Mucosa of descending colon (tissue), 3 donors: ENCODE data around the gene CHMP1B. TPM values are rescaled to one million over a fixed set of nuclear protein-coding genes. Genes with fewer than 3 reads are reported as not detected.
"Not testable (repeated sequence)": the region's sequence is repeated elsewhere in the genome, so short reads cannot be mapped to it uniquely, and the experiment has no call there.

ENCODE experiments used
- ATAC-seq: fragments of 200-7000 bp; cut with Tn5 transposase; one replicate; pipeline ENCODE4 v1.9.1; 2020; ENCODE audit warnings: mild to moderate bottlenecking, moderate library complexity
- DNase-seq, 3 donors: peaks; one replicate each; pipeline ENCODE4 v3.0.0-alpha.2; 2020
- H3K36me3 ChIP-seq: fragments of 200-600 bp; one replicate; pipeline ENCODE4 v1.8.0; 2021; ENCODE audit warnings: low read depth, mild to moderate bottlenecking
- H3K4me1 ChIP-seq: fragments of 200-600 bp; one replicate; pipeline ENCODE4 v1.8.0; 2021; ENCODE audit warnings: low read depth, mild to moderate bottlenecking
- H3K4me3 ChIP-seq: fragments of 200-600 bp; one replicate; pipeline ENCODE4 v1.8.0; 2021; ENCODE audit warnings: mild to moderate bottlenecking
- H3K9me3 ChIP-seq: fragments of 200-600 bp; one replicate; pipeline ENCODE4 v1.8.0; 2021; ENCODE audit warnings: mild to moderate bottlenecking
- intact Hi-C, 2 donors: fragments of 100-400 bp; cut with DNase I in 1 of 2; cut with micrococcal nuclease in 1 of 2; formaldehyde crosslinking; loops; one replicate each; pipeline versions ENCODE4 v1.11.0 to v1.11.1; 2022; cut with DNase I, micrococcal nuclease
- total RNA-seq, 3 donors: library from RNA; stranded (reverse); fragmentation: NEBNext Ultra II Directional in 2 of 3; extraction: Animal tissue kit (Norgen Biotek cat#: 25700) in 2 of 3; gene quantifications; one replicate each; pipeline versions ENCODE4 v1.2.1 to v1.2.4, GENCODE V29; 2021 to 2023
- TF ChIP-seq, protein P1 (sequence below): fragments of 200-600 bp; IDR thresholded peaks from one replicate; pipeline ENCODE4 v1.8.0; 2022; ENCODE audit warnings: antibody characterized with exemption, mild to moderate bottlenecking
- donor health status: DM: no; HTN: no; CAD: no; lungs with moderate emphysema.
- donor health status: DM: no; HTN: no; CAD: no.
- donor health status: DM: no; HTN: yes; CAD: no.

The CHMP1B gene
- total RNA-seq, 3 donors from 2014 or later = 60.9 to 88.3 (median 66.7) TPM

DNA sequence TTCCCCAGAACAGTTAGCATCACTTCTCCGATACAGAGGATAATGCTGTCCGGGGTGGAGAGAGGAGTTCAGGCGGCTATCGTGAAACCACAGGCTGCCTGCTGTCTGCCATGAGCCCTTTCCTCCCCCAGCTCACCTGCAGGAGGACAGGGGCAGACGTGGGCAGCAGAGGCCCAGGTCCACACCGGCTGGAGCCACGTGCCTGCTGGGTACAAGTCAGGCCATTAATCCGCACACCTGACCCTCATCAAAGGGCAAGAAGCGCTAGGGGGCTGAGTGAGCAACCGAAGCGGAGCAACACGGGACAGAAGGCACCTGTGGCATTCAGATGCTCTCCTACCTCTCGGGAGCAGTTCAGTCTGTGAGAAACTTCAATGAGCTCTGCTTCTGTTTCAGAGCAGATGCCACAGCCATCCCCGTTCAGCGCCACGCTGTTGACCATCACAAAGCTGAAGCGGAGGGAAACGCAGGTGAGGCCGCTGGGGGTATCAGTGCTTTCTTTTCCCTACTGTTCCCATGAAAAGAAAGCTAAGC is 35.4 kb downstream of the CHMP1B start:
- ATAC-seq (no peak), DNase-seq (no peak)
- TF ChIP-seq, protein P1, sequence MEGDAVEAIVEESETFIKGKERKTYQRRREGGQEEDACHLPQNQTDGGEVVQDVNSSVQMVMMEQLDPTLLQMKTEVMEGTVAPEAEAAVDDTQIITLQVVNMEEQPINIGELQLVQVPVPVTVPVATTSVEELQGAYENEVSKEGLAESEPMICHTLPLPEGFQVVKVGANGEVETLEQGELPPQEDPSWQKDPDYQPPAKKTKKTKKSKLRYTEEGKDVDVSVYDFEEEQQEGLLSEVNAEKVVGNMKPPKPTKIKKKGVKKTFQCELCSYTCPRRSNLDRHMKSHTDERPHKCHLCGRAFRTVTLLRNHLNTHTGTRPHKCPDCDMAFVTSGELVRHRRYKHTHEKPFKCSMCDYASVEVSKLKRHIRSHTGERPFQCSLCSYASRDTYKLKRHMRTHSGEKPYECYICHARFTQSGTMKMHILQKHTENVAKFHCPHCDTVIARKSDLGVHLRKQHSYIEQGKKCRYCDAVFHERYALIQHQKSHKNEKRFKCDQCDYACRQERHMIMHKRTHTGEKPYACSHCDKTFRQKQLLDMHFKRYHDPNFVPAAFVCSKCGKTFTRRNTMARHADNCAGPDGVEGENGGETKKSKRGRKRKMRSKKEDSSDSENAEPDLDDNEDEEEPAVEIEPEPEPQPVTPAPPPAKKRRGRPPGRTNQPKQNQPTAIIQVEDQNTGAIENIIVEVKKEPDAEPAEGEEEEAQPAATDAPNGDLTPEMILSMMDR = no peak
- no peaks in the 10 kb centered on the region for H3K36me3 ChIP-seq
- intact Hi-C loops = no loop called here
- no peaks in the 10 kb centered on the region for H3K9me3 ChIP-seq
- no peak overlapping the region for H3K4me3 ChIP-seq
- H3K4me1 ChIP-seq = peaks cover 18% of the 10 kb centered on the region

DNA sequence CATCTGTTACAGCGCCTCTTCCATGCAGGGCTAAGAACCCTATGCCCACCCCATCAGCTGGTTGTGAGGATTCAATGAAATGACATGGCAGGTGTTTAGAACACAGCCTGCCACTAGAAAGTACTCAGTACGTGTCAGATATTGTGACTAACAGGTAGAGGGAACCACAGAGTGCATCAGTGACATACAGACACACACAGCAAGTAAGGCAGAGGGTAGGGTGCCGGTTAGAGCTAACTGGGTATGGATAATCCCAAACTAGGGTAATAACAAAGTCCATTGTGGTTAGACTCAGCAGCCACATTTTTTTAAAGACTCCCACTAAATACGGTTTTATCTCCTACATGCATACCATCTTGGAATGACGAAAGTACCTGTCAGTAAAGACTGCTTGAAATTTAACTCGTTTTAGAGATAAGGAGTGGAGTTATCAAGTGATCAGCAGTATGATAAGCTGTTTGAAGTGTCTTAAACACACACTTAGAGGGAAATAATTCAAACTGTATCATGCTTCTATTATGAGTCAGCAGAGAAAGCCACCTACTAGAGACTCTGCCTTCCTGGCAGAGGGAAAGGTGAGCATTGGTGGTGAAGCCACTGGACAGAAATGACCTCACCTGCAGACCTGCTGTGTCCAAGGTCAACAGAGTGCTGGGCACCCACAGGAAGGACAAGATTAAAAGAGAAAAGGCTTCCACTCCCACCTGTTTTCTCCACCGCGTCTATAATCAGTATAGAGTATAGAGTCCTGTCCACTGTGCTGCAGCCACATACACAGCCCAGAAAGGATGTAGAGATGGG is 36.3 kb downstream of the CHMP1B start:
- DNase-seq = peak in 2 of 3 donors; percentile 37 to 38
- no peak overlapping the region for H3K4me3 ChIP-seq
- peaks cover 18% of the 10 kb centered on the region for H3K4me1 ChIP-seq
- ATAC-seq = peak; percentile 91
- TF ChIP-seq, protein P1 = no peak
- no peaks in the 10 kb centered on the region for H3K9me3 ChIP-seq
- intact Hi-C loops = no loop called here
- no peaks in the 10 kb centered on the region for H3K36me3 ChIP-seq

DNA sequence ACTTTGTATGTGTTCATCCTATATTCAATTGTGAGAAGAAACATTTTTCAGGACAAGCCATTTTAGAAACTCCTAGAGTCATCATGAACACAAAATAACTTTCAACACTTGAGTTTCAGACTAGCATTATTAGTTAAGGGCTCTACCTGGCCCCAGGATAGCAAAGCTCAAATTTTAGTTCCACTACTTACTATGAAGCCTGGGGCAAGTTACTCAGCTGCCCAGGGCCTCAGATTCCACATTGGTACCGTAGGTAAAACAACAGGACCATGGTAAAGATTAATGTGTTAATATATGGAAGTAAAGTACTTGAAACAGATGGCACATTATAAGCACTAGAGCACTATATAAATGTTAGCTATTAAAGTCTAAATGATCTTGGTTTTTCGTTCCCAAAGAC is 37.5 kb downstream of the CHMP1B start:
- TF ChIP-seq, protein P1 = no peak
- peaks cover 18% of the 10 kb centered on the region for H3K4me1 ChIP-seq
- H3K9me3 ChIP-seq = no peaks in the 10 kb centered on the region
- ATAC-seq (no peak), DNase-seq (no peak)
- no peak overlapping the region for H3K4me3 ChIP-seq
- H3K36me3 ChIP-seq = no peaks in the 10 kb centered on the region
- intact Hi-C loops = no loop called here

DNA sequence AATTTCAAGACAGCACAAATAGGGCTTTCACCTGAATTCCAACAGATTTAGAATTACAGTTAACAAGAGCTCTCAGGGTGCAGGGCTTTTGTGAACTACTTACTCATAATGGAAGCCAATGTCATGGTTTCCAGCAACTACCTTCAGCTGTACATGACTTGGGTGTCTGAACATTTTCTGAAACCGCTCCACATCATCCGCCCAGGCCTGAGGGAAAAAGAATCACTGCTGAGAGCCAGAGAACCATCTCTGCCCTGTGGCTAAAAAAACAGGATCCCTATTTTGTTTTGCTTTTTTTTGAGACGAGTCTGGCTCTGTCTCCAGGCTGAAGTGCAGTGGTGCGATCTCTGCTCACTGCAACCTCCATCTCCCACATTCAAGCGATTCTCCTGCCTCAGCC is 38.1 kb downstream of the CHMP1B start:
- no peaks in the 10 kb centered on the region for H3K36me3 ChIP-seq
- intact Hi-C loops = no loop called here
- H3K4me1 ChIP-seq = peaks cover 18% of the 10 kb centered on the region
- ATAC-seq (no peak), DNase-seq (no peak)
- TF ChIP-seq, protein P1 = no peak
- no peak overlapping the region for H3K4me3 ChIP-seq
- H3K9me3 ChIP-seq = no peaks in the 10 kb centered on the region

DNA sequence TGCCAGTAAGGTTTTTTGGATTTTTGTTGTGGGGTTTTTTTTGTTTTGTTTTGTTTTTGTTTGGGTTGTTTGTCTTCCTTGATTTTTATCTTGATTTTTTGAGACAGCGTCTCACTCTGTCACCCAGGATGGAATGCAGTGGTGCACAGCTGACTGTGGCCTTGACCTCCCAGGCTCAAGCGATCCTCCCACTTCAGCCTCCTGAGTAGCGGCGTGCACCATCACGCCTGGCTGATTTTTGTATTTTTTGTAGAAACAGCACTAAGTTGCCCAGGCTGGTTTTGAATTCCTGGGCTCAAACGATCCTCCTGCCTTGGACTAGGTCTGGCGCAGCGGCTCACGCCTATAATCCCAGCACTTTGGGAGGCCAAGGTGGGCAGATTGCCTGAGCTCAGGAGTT is 40.5 kb downstream of the CHMP1B start:
- H3K36me3 ChIP-seq = no peaks in the 10 kb centered on the region
- ATAC-seq = no peak
- no peaks in the 10 kb centered on the region for H3K9me3 ChIP-seq
- DNase-seq = no peak
- H3K4me1 ChIP-seq = peaks cover 4% of the 10 kb centered on the region
- intact Hi-C loops = no loop called here
- TF ChIP-seq, protein P1 = no peak
- no peak overlapping the region for H3K4me3 ChIP-seq

DNA sequence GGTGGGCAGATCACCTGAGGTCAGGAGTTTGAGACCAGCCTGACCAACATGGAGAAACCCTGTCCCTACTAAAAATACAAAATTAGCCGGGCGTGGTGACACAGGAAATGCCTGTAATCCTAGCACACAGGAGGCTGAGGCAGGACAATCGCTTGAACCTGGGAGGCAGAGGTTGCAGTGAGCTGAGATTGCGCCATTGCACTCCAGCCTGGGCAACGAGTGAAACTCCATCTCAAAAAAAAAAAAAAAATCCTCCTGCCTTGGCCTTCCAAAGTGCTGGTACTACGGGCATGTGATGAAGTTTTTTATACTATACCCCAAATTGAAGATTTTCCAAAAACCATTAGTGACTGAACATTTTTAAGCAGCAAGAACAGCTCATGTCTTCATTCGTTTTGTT is 41.2 kb downstream of the CHMP1B start:
- H3K36me3 ChIP-seq, intact Hi-C loops, H3K9me3 ChIP-seq, DNase-seq, H3K4me3 ChIP-seq, H3K4me1 ChIP-seq, ATAC-seq: not testable (repeated sequence)
